Calu3 (cell line): ENCODE data around the gene PSMB11. TPM values are rescaled to one million over a fixed set of nuclear protein-coding genes. Genes with fewer than 3 reads are reported as not detected.

Experiments
- BruUV-seq: library from RNA; stranded (reverse); fragments of 400-500 nt; replicated peaks from 2 replicates; lab custom pipeline; 2021; lab: Mats Ljungman, UMichigan
- CTCF ChIA-PET: fragments of 300-600 bp; sonication (Branson Sonifier 250); formaldehyde crosslinking; loops from one replicate; lab custom pipeline; 2022; ENCODE audit warnings: antibody characterized with exemption; lab: Charles Lee
- DNase-seq: peaks from one replicate; pipeline ENCODE4 v3.0.0; 2022
- H3K27ac Mint-ChIP-seq: one replicate; pipeline ENCODE4 v1.8.0; 2022; ENCODE audit warnings: mixed read lengths; ENCODE audit not compliant: unreplicated experiment
- H3K27me3 Mint-ChIP-seq: one replicate; pipeline ENCODE4 v1.8.0; 2022; ENCODE audit warnings: mixed read lengths; ENCODE audit not compliant: unreplicated experiment
- H3K36me3 Mint-ChIP-seq: one replicate; pipeline ENCODE4 v1.8.0; 2022; ENCODE audit warnings: mild to moderate bottlenecking, moderate library complexity, mixed read lengths; ENCODE audit not compliant: insufficient read depth, unreplicated experiment
- H3K4me1 Mint-ChIP-seq: one replicate; pipeline ENCODE4 v1.8.0; 2022; ENCODE audit warnings: mild to moderate bottlenecking, low read depth, mixed read lengths; ENCODE audit not compliant: unreplicated experiment
- H3K4me3 Mint-ChIP-seq: one replicate; pipeline ENCODE4 v1.8.0; 2022; ENCODE audit warnings: mild to moderate bottlenecking, low read depth, moderate library complexity, mixed read lengths; ENCODE audit not compliant: unreplicated experiment
- H3K9me3 Mint-ChIP-seq: one replicate; pipeline ENCODE4 v1.8.0; 2022; ENCODE audit warnings: low read depth, mixed read lengths; ENCODE audit not compliant: unreplicated experiment
- CTCF ChIP-seq: fragments of 200-600 bp; IDR thresholded peaks from one replicate; pipeline ENCODE4 v1.8.0; 2022; ENCODE audit warnings: antibody characterized with exemption; ENCODE audit not compliant: unreplicated experiment
- intact Hi-C: fragments of 100-400 bp; cut with micrococcal nuclease; formaldehyde crosslinking; loops from one replicate; pipeline ENCODE4 v1.10.0; 2022; ENCODE audit not compliant: unreplicated experiment
- total RNA-seq: library from RNA; stranded (reverse); gene quantifications from 2 replicates; pipeline ENCODE4 v1.2.3, GENCODE V29; 2022

The PSMB11 gene
- total RNA-seq, 1 experiment from 2014 or later: not detected

GRCh38 chr14:23052671-23053070 lies 10.7 kb downstream of the PSMB11 start:
- Mint-ChIP-seq H3K36me3 (peaks cover 15% of the 10 kb centered on the region), H3K4me3 (no peak overlapping the region), H3K9me3 (no peaks in the 10 kb centered on the region), H3K4me1 (peaks cover 14% of the 10 kb centered on the region), H3K27me3 (no peaks in the 10 kb centered on the region), H3K27ac (no peak overlapping the region)
- no peak for TF ChIP-seq CTCF
- no peak for DNase-seq
- BruUV-seq: no TSS peak
- intact Hi-C loops: no loop called here
- CTCF ChIA-PET: no interaction called here

- CTCF ChIA-PET: no interaction called here
- H3K4me3 Mint-ChIP-seq: no peak overlapping the region
- no TSS peak for BruUV-seq
- H3K4me1 Mint-ChIP-seq: peaks cover 20% of the 10 kb centered on the region
- no peaks in the 10 kb centered on the region for H3K27me3 Mint-ChIP-seq
- DNase-seq: no peak
- intact Hi-C loops: no loop called here
- peaks cover 22% of the 10 kb centered on the region for H3K36me3 Mint-ChIP-seq
- TF ChIP-seq CTCF: no peak
- no peak overlapping the region for H3K27ac Mint-ChIP-seq
- H3K9me3 Mint-ChIP-seq: no peaks in the 10 kb centered on the region
These were observed 11.4 kb downstream of the PSMB11 start for GRCh38 chr14:23053426-23053825.

DNA sequence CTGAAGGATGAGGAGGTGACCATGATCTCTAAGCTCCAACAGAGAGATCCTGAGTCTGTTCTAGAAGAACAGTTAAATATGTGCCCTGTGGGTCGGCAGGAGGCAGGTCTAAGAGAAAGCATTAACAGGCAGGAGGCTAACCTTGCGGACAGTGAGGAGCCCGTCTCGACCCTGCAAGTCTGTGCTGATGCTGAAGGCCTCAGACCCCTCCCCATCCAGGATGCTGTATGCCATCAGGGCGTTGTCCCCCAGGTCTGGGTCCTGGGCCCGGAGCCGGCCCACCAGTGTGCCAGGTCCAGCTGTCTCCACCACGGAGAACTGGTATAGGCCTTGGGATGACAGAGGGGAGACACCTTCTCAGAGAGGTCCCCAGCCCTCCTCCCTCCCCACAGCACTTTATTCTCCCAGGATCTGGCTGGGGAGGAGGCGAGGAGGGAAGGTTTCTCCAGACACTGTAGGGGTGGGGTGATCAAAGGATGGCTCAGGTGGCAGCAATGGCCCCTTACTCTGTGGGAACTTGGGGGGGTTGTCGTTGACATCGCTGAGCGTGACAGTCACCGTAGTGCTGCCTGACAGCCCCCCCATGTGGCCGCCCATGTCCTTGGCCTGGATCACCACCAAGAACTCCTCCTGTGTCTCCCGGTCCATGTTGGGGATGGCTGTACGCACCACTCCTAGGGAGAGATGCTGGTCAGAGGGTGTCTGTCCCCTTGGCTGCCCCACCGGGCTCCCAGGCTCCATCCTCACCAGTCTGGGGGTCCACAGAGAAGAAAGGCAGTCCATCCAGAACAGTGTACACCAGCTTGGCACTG lies 12.2 kb downstream of the PSMB11 start:
- Mint-ChIP-seq H3K27me3 (no peaks in the 10 kb centered on the region), H3K27ac (no peak overlapping the region), H3K4me3 (no peak overlapping the region), H3K9me3 (no peaks in the 10 kb centered on the region), H3K4me1 (peaks cover 23% of the 10 kb centered on the region), H3K36me3 (peaks cover 26% of the 10 kb centered on the region)
- CTCF ChIA-PET: interaction anchor here (3.3 kb wide), 1 partner anchor 68 kb away, joined by 10 read pairs; no protein-coding TSS in a partner anchor
- no peak for TF ChIP-seq CTCF
- intact Hi-C loops: no loop called here
- no TSS peak for BruUV-seq
- DNase-seq: no peak

GRCh38 chr14:23055147-23055550 lies 13.1 kb downstream of the PSMB11 start:
- CTCF ChIA-PET: interaction anchor here (0.6 to 3.3 kb wide), 4 partner anchors 14 to 119 kb away, joined by 3 to 10 read pairs (median 4); no protein-coding TSS in a partner anchor
- BruUV-seq: no TSS peak
- no peak for DNase-seq
- no peak for TF ChIP-seq CTCF
- H3K4me3 Mint-ChIP-seq: no peak overlapping the region
- intact Hi-C loops: no loop called here
- H3K4me1 Mint-ChIP-seq: peaks cover 23% of the 10 kb centered on the region
- peaks cover 29% of the 10 kb centered on the region for H3K36me3 Mint-ChIP-seq
- no peaks in the 10 kb centered on the region for H3K9me3 Mint-ChIP-seq
- no peak overlapping the region for H3K27ac Mint-ChIP-seq
- H3K27me3 Mint-ChIP-seq: no peaks in the 10 kb centered on the region
